K562 (cell line): ENCODE data around the gene DDX51. TPM values are rescaled to one million over a fixed set of nuclear protein-coding genes. Genes with fewer than 3 reads are reported as not detected.

ENCODE experiments used
- ATAC-seq: fragments of 200-7000 bp; cut with Tn5 transposase; 3 replicates; pipeline ENCODE4 v1.9.1; 2020; ENCODE audit warnings: moderate library complexity
- BruUV-seq: library from RNA; stranded (reverse); fragments of 400-500 nt; replicated peaks from 2 replicates; lab custom pipeline; 2021; lab: Mats Ljungman, UMichigan
- CTCF ChIA-PET: fragments of 300-600 bp; formaldehyde crosslinking; extraction: SDS; loops from one replicate; lab custom pipeline; 2021; ENCODE audit warnings: low intra/inter-chr PET ratio; lab: Yijun Ruan, JAX
- POLR2A ChIA-PET: fragments of 300-600, 350-650 bp; sonication (Branson Sonifier 250); formaldehyde crosslinking; extraction: SDS; loops from one replicate; lab custom pipeline; 2021; ENCODE audit warnings: antibody characterized with exemption, inconsistent platforms; lab: Yijun Ruan, JAX
- DNase-seq, 4 experiments: peaks; one replicate each; pipeline versions ENCODE4 v3.0.0 to v3.0.0-alpha.2; 2011 to 2018; ENCODE audit warnings: low spot score in 3 of 4, mixed read lengths in 3 of 4; ENCODE audit errors: extremely low read depth in 1 of 4
- FAIRE-seq: peaks from 2 replicates; lab custom pipeline; 2011; peaks lifted over from hg19 to GRCh38; lab: Jason Lieb, UNC
- H2AFZ ChIP-seq: 2 replicates; pipeline ENCODE4 v1.6.0; 2011; ENCODE audit warnings: low read depth, low read length, control low read depth, inconsistent platforms
- H3K27ac ChIP-seq: fragments of 200-600 bp; 3 replicates; pipeline ENCODE4 v1.8.0; 2011; ENCODE audit warnings: low read depth, mild to moderate bottlenecking, control low read depth, inconsistent platforms, low read length, moderate library complexity, mixed read lengths; ENCODE audit errors: extremely low read depth
- H3K27me3 ChIP-seq, 2 experiments: fragments of 300-600 bp in 1 of 2; 2 replicates in 1 of 2; 3 replicates in 1 of 2; pipeline versions ENCODE4 v1.6.0 to v1.8.0; 2011; ENCODE audit warnings: inconsistent platforms in 2 of 2, low read length in 2 of 2, mild to moderate bottlenecking in 1 of 2, mixed read lengths in 1 of 2, moderate library complexity in 1 of 2; ENCODE audit not compliant: control insufficient read depth in 2 of 2, insufficient read depth in 2 of 2
- H3K36me3 ChIP-seq: fragments of 300-600 bp; 3 replicates; pipeline ENCODE4 v1.8.0; 2011; ENCODE audit warnings: mild to moderate bottlenecking, low read length, inconsistent platforms; ENCODE audit not compliant: control insufficient read depth, insufficient read depth
- H3K4me1 ChIP-seq, 2 experiments: fragments of 200-600 bp in 1 of 2; replicated peaks in 1 of 2; 2 replicates in 1 of 2; 3 replicates in 1 of 2; pipeline versions ENCODE4 v1.5.1 to v1.8.0; 2011; ENCODE audit warnings: inconsistent platforms in 2 of 2, low read length in 2 of 2, mild to moderate bottlenecking in 1 of 2, mixed read lengths in 1 of 2, moderate library complexity in 1 of 2; ENCODE audit not compliant: control insufficient read depth in 2 of 2, insufficient read depth in 2 of 2
- H3K4me2 ChIP-seq: 2 replicates; pipeline ENCODE4 v1.6.1; 2011; ENCODE audit warnings: low read length, control low read depth, inconsistent platforms, mixed read lengths; ENCODE audit not compliant: insufficient read depth
- H3K4me3 ChIP-seq: fragments of 200-600 bp; sonication (generic), shearing (Covaris generic); 2 replicates; pipeline ENCODE4 v1.5.1; 2016; ENCODE audit warnings: control low read depth, inconsistent platforms
- H3K79me2 ChIP-seq: fragments of 200-600 bp; 3 replicates; pipeline ENCODE4 v1.8.0; 2011; ENCODE audit warnings: low read length, inconsistent platforms; ENCODE audit not compliant: control insufficient read depth, insufficient read depth
- H3K9ac ChIP-seq, 2 experiments: 2 replicates each; pipeline versions ENCODE4 v1.6.0 to v1.6.1; 2011; ENCODE audit warnings: low read depth in 2 of 2, low read length in 2 of 2, control low read depth in 1 of 2, inconsistent platforms in 1 of 2, mild to moderate bottlenecking in 1 of 2, mixed read lengths in 1 of 2; ENCODE audit not compliant: insufficient read depth in 1 of 2
- H3K9me1 ChIP-seq: one replicate; pipeline ENCODE4 v1.6.0; 2011; ENCODE audit warnings: inconsistent platforms, mild to moderate bottlenecking, low read length, moderate library complexity; ENCODE audit not compliant: control insufficient read depth, insufficient read depth
- H3K9me3 ChIP-seq: replicated peaks from 2 replicates; pipeline ENCODE4 v1.5.1; 2011; ENCODE audit warnings: low read depth, low read length, inconsistent platforms; ENCODE audit not compliant: control insufficient read depth, insufficient read depth
- H4K20me1 ChIP-seq: replicated peaks from 2 replicates; pipeline ENCODE4 v1.6.1; 2011; ENCODE audit warnings: low read length, inconsistent platforms, mixed read lengths; ENCODE audit not compliant: control insufficient read depth, insufficient read depth
- CREB3L1 ChIP-seq: fragments of 450-650 bp; IDR thresholded peaks from 2 replicates; pipeline ENCODE4 v1.6.1; 2014; ENCODE audit warnings: low read depth, mild to moderate bottlenecking, moderate library complexity, borderline replicate concordance
- ELK3 ChIP-seq: fragments of 450-650 bp; formaldehyde crosslinking; IDR thresholded peaks from 2 replicates; pipeline ENCODE4 v1.4.0; 2020; ENCODE audit warnings: mild to moderate bottlenecking
- MEF2D ChIP-seq: conservative IDR thresholded peaks from 2 replicates; pipeline ENCODE4 v1.6.1; 2016; ENCODE audit warnings: low read depth, missing genetic modification characterization, missing compliant biosample characterization
- MTF1 ChIP-seq: fragments of 250-450 bp; sonication (Bioruptor Pico); IDR thresholded peaks from 2 replicates; pipeline ENCODE4 v1.9.0; 2021; ENCODE audit warnings: moderate library complexity, mild to moderate bottlenecking, inconsistent platforms, borderline replicate concordance
- STAT5A ChIP-seq: IDR thresholded peaks from 2 replicates; pipeline ENCODE4 v1.6.1; 2012; ENCODE audit warnings: low read length, inconsistent platforms, borderline replicate concordance
- XRCC3 ChIP-seq: fragments of 450-650 bp; IDR thresholded peaks from 2 replicates; pipeline ENCODE4 v1.6.1; 2017; ENCODE audit warnings: mild to moderate bottlenecking, moderate library complexity
- ZFPM2 ChIP-seq: fragments of 250-450 bp; sonication (Bioruptor Pico); IDR thresholded peaks from 2 replicates; pipeline ENCODE4 v1.5.1; 2022; ENCODE audit warnings: mild to moderate bottlenecking
- ZNF121 ChIP-seq: sonication (generic); formaldehyde crosslinking; conservative IDR thresholded peaks from 2 replicates; pipeline ENCODE4 v1.8.0; 2022; ENCODE audit warnings: missing genetic modification reagents
- ZNF175 ChIP-seq: fragments of 200-800 bp; sonication (Bioruptor generic); IDR thresholded peaks from 2 replicates; pipeline ENCODE4 v1.6.1; 2016; ENCODE audit warnings: low read depth, mild to moderate bottlenecking, missing genetic modification characterization, missing compliant biosample characterization
- ZNF785 ChIP-seq: fragments of 250-450 bp; sonication (Bioruptor Pico); IDR thresholded peaks from 2 replicates; pipeline ENCODE4 v1.4.0; 2020; ENCODE audit warnings: mild to moderate bottlenecking
- WGBS: fragments of 100-300 bp; shearing (Covaris generic); methylation state at CpG from one replicate; pipeline ENCODE4 v1.1.6; 2016; ENCODE audit warnings: low coverage, mixed read lengths; ENCODE audit not compliant: insufficient coverage; ENCODE audit errors: missing lambda C conversion rate; 5-methylcytosine and 5-hydroxymethylcytosine counted together
- in situ Hi-C: fragments of 300-500 bp; cut with MboI; formaldehyde crosslinking; loops from 4 replicates; pipeline ENCODE4 v1.15.0; 2018; ENCODE audit warnings: inconsistent platforms, mixed read lengths
- intact Hi-C: fragments of 100-400 bp; cut with micrococcal nuclease; formaldehyde crosslinking; loops from 2 replicates; pipeline ENCODE4 v1.14.2; 2022
- polyA plus RNA-seq, 8 experiments: library from polyadenylated mRNA; depleted of rRNA in 4 of 8; stranded (reverse) in 5 of 8; unstranded in 3 of 8; fragments of >200 nt; fragmentation: Nextera tagmentation in 2 of 8; fragmentation: Illumina TruSeq in 1 of 8; extraction: Ambion mirVana in 2 of 8; extraction: Trizol in 1 of 8; gene quantifications; 2 replicates each; pipeline versions ENCODE4 v1.2.1 to v1.2.3, GENCODE V29; 2011 to 2014; ENCODE audit warnings: inconsistent platforms in 1 of 8, missing spikeins in 1 of 8
- total RNA-seq, 7 experiments: library from RNA; depleted of rRNA in 6 of 7; stranded (reverse); fragments of >200 nt in 6 of 7; fragmentation: Illumina TruSeq in 2 of 7; extraction: Trizol in 2 of 7; gene quantifications; 2 replicates each; pipeline versions ENCODE4 v1.2.1 to v1.2.3, GENCODE V29; 2011 to 2021; ENCODE audit warnings: low replicate concordance in 1 of 7

DDX51 gene
- total and polyA plus RNA-seq, 9 of the 15 experiments (the other 6 are each of a cell fraction or from before 2014, with no cell fraction given): 1.1 to 35.9 (median 12.4) TPM

- intact Hi-C loops (no loop called here), in situ Hi-C loops (no loop called here)
- 96% methylated on average over 11 of the region's 24 CpGs for WGBS
- DNase-seq (no peak), ATAC-seq (no peak), FAIRE-seq (no peak)
- POLR2A ChIA-PET: interaction anchor here (0.5 kb wide), 1 partner anchor 194 kb away, joined by 3 read pairs; no protein-coding TSS in a partner anchor
- Histone ChIP-seq H3K27me3 (no peaks in the 10 kb centered on the region), H4K20me1 (no peaks in the 10 kb centered on the region), H3K4me2 (no peak overlapping the region), H3K36me3 (peaks cover 55% of the 10 kb centered on the region; the same call in 2 of the 3 replicates), H3K9me3 (no peaks in the 10 kb centered on the region), H3K9ac (no peak overlapping the region), H2AFZ (no peak overlapping the region), H3K4me3 (no peak overlapping the region), H3K79me2 (peaks cover 58% of the 10 kb centered on the region), H3K27ac (no peak overlapping the region), H3K4me1 (peaks cover 11 to 51% of the 10 kb centered on the region in 2 experiments; a peak in 4 of 5 replicates), H3K9me1 (peaks cover 4% of the 10 kb centered on the region)
- TF ChIP-seq ZFPM2 (no peak), MEF2D (tag) (no peak), ELK3 (CRISPR knock-in tag) (no peak)
- CTCF ChIA-PET: no interaction called here
- BruUV-seq: no TSS peak
Measured at GRCh38 chr12:132146098-132146497, 2.0 kb upstream of the DDX51 start.

- Histone ChIP-seq H3K27me3 (no peaks in the 10 kb centered on the region), H3K9me1 (peaks cover 4% of the 10 kb centered on the region), H3K79me2 (peaks cover 58% of the 10 kb centered on the region), H3K4me1 (peaks cover 11 to 51% of the 10 kb centered on the region in 2 experiments; a peak in 4 of 5 replicates), H2AFZ (no peak overlapping the region), H3K9me3 (no peaks in the 10 kb centered on the region), H3K36me3 (peaks cover 58% of the 10 kb centered on the region; the same call in 2 of the 3 replicates), H3K9ac (peak overlapping the region; percentile 78 to 98), H3K4me3 (peak overlapping the region; percentile 99), H3K4me2 (peak overlapping the region; percentile 91), H3K27ac (no peak overlapping the region; the same call in 2 of the 3 replicates), H4K20me1 (no peaks in the 10 kb centered on the region)
- ATAC-seq (no peak), DNase-seq (no peak), FAIRE-seq (no peak)
- BruUV-seq: no TSS peak
- TF ChIP-seq STAT5A (no peak), ZNF175 (CRISPR knock-in tag) (no peak), CREB3L1 (no peak), XRCC3 (no peak), ZNF785 (CRISPR knock-in tag) (no peak), ZNF121 (CRISPR knock-in tag) (no peak), MTF1 (CRISPR knock-in tag) (no peak)
- 57% methylated on average over 7 of the region's 7 CpGs for WGBS
- POLR2A ChIA-PET: interaction anchor here (0.6 to 1.3 kb wide), 2 partner anchors 113 to 444 kb away, joined by 3 to 4 read pairs; no protein-coding TSS in a partner anchor
- in situ Hi-C loops: no loop called here
- intact Hi-C loops: no loop called here
- CTCF ChIA-PET: no interaction called here
Measured at GRCh38 chr12:132145334-132145733, 1.2 kb upstream of the DDX51 start.
